Spleen (tissue), 11 donors: ENCODE results near the gene FBXO11. TPM values are rescaled to one million over a fixed set of nuclear protein-coding genes. Genes with fewer than 3 reads are reported as not detected.

Experiments
- DNase-seq: peaks from one replicate; pipeline ENCODE4 v3.0.0-alpha.2; 2020
- H3K27ac ChIP-seq, 8 donors: fragments of 200-600 bp; sonication (generic) in 7 of 8; 1 replicate in 4 of 8; 2 replicates in 4 of 8; pipeline versions ENCODE4 v1.5.0 to v1.8.0; 2016 to 2021; ENCODE audit warnings: inconsistent platforms in 4 of 8, mild to moderate bottlenecking in 4 of 8, moderate library complexity in 1 of 8
- H3K27me3 ChIP-seq, 7 donors: fragments of 200-600 bp; sonication (generic) in 6 of 7; replicated peaks in 1 of 7; 1 replicate in 4 of 7; 2 replicates in 3 of 7; pipeline versions ENCODE4 v1.5.0 to v1.8.0; 2016 to 2021; ENCODE audit warnings: inconsistent platforms in 3 of 7, mild to moderate bottlenecking in 1 of 7
- H3K36me3 ChIP-seq, 6 donors: fragments of 200-600 bp; sonication (generic) in 5 of 6; 1 replicate in 4 of 6; 2 replicates in 2 of 6; pipeline versions ENCODE4 v1.5.0 to v1.8.0; 2016 to 2021; ENCODE audit warnings: inconsistent platforms in 2 of 6
- H3K4me1 ChIP-seq, 6 donors: fragments of 200-600 bp; sonication (generic) in 5 of 6; 1 replicate in 3 of 6; 2 replicates in 3 of 6; pipeline versions ENCODE4 v1.5.0 to v1.8.0; 2016 to 2021; ENCODE audit warnings: inconsistent platforms in 3 of 6
- H3K4me3 ChIP-seq, 8 donors: fragments of 200-600 bp; sonication (generic) in 7 of 8; 1 replicate in 4 of 8; 2 replicates in 4 of 8; pipeline versions ENCODE4 v1.5.0 to v1.8.0; 2016 to 2021; ENCODE audit warnings: inconsistent platforms in 4 of 8, mild to moderate bottlenecking in 4 of 8, moderate library complexity in 2 of 8
- H3K9me3 ChIP-seq, 8 donors: fragments of 200-600 bp; sonication (generic) in 7 of 8; 1 replicate in 4 of 8; 2 replicates in 4 of 8; pipeline versions ENCODE4 v1.5.0 to v1.8.0; 2016 to 2021; ENCODE audit warnings: inconsistent platforms in 4 of 8
- POLR2A ChIP-seq, 3 donors: fragments of 450-650 bp; IDR thresholded peaks; one replicate each; pipeline ENCODE4 v1.5.1; 2017; ENCODE audit warnings: antibody characterized with exemption in 3 of 3, mild to moderate bottlenecking in 1 of 3
- POLR2AphosphoS5 ChIP-seq, 3 donors: sonication (generic); formaldehyde crosslinking; IDR thresholded peaks; one replicate each; pipeline ENCODE4 v1.5.1; 2017; ENCODE audit warnings: antibody characterized with exemption in 3 of 3
- WGBS, 5 donors: extraction: QIAGEN DNeasy Blood & Tissue Kit in 3 of 5; methylation state at CpG; one replicate each; pipeline versions ENCODE4 v1.1.5 to v1.1.7; 2013 to 2018; 5-methylcytosine and 5-hydroxymethylcytosine counted together
- intact Hi-C: fragments of 100-400 bp; cut with DNase I; formaldehyde crosslinking; loops from one replicate; pipeline ENCODE4 v1.15.0; 2023; ENCODE audit warnings: low total_unique reads
- polyA plus RNA-seq, 3 donors: library from polyadenylated mRNA; stranded (reverse); fragments of 200-250 nt; gene quantifications; one replicate each; pipeline ENCODE4 v1.2.1, GENCODE V29; 2013
- total RNA-seq, 7 donors: library from RNA; depleted of rRNA in 3 of 7; stranded (reverse); fragments of >200 nt in 3 of 7; fragmentation: NEBNext Ultra II Directional in 4 of 7; extraction: Animal tissue kit (Norgen Biotek cat#: 25700) in 4 of 7; gene quantifications; one replicate each; pipeline versions ENCODE4 v1.1.0 to v1.2.1, GENCODE V29; 2016 to 2021
- TF ChIP-seq, protein P1 (sequence below), 11 experiments: fragments of 200-600 bp in 7 of 11; fragments of 450-650 bp in 4 of 11; sonication (generic) in 4 of 11; IDR thresholded peaks in 8 of 11; conservative IDR thresholded peaks in 3 of 11; 1 replicate in 7 of 11; 2 replicates in 4 of 11; pipeline versions ENCODE4 v1.4.0 to v1.8.0; 2016 to 2021; ENCODE audit warnings: antibody characterized with exemption in 11 of 11, inconsistent platforms in 4 of 11, mild to moderate bottlenecking in 1 of 11
- donor health status: healthy with polysubstance abuse.
- donor health status: DM: no; HTN: no; CAD: no; lungs with moderate emphysema.
- donor health status: DM: no; HTN: no; CAD: no.
- donor health status: Bipolar disorder and iron deficiency.
- donor health status: healthy.
- donor health status: DM: no; HTN: no; CAD: no.
- donor health status: DM: yes; HTN: yes; CAD: no.

The FBXO11 gene
- total and polyA plus RNA-seq, 10 donors = 23.9 to 91.3 (median 72.6) TPM

GRCh38 chr2:47782381-47782670, 124.0 kb downstream of the FBXO11 start:
- Histone ChIP-seq H3K27ac (peak overlapping the region; percentile 57 to 96 (median 94)), H3K4me3 (peak overlapping the region; percentile 82 to 100 (median 98)), H3K9me3 (no peaks in the 10 kb centered on the region), H3K36me3 (no peaks in the 10 kb centered on the region), H3K27me3 (no peaks in the 10 kb centered on the region), H3K4me1 (peaks cover 7 to 46% (median 34%) of the 10 kb centered on the region in 6 donors)
- 3 to 13% (median 5%) methylated on average over 7 of the region's 7 CpGs for WGBS, 5 donors
- no peak for DNase-seq
- TF ChIP-seq, protein P1, sequence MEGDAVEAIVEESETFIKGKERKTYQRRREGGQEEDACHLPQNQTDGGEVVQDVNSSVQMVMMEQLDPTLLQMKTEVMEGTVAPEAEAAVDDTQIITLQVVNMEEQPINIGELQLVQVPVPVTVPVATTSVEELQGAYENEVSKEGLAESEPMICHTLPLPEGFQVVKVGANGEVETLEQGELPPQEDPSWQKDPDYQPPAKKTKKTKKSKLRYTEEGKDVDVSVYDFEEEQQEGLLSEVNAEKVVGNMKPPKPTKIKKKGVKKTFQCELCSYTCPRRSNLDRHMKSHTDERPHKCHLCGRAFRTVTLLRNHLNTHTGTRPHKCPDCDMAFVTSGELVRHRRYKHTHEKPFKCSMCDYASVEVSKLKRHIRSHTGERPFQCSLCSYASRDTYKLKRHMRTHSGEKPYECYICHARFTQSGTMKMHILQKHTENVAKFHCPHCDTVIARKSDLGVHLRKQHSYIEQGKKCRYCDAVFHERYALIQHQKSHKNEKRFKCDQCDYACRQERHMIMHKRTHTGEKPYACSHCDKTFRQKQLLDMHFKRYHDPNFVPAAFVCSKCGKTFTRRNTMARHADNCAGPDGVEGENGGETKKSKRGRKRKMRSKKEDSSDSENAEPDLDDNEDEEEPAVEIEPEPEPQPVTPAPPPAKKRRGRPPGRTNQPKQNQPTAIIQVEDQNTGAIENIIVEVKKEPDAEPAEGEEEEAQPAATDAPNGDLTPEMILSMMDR (IDR thresholded peaks at IDR 0.05 in 8 of 11, conservative IDR thresholded peaks at IDR 0.05 in 3 of 11) = no peak
- TF ChIP-seq POLR2A (IDR thresholded peaks at IDR 0.05) (no peak), POLR2AphosphoS5 (IDR thresholded peaks at IDR 0.05) (no peak)
- intact Hi-C loops = no loop called here

GRCh38 chr2:47779426-47779790, 126.9 kb downstream of the FBXO11 start:
- H3K27me3 ChIP-seq = no peaks in the 10 kb centered on the region
- WGBS, 5 donors = 75 to 87% (median 83%) methylated on average over 8 of the region's 8 CpGs
- no peak for DNase-seq
- H3K27ac ChIP-seq = no peak overlapping the region
- H3K36me3 ChIP-seq = no peaks in the 10 kb centered on the region
- intact Hi-C loops = no loop called here
- no peak overlapping the region for H3K4me3 ChIP-seq
- no peak for TF ChIP-seq POLR2AphosphoS5 (IDR thresholded peaks at IDR 0.05)
- no peak for TF ChIP-seq POLR2A (IDR thresholded peaks at IDR 0.05)
- TF ChIP-seq, protein P1 (IDR thresholded peaks at IDR 0.05 in 8 of 11, conservative IDR thresholded peaks at IDR 0.05 in 3 of 11) = no peak
- H3K4me1 ChIP-seq = peaks cover 0 to 16% (median 13%) of the 10 kb centered on the region in 6 donors
- H3K9me3 ChIP-seq = no peaks in the 10 kb centered on the region

DNA sequence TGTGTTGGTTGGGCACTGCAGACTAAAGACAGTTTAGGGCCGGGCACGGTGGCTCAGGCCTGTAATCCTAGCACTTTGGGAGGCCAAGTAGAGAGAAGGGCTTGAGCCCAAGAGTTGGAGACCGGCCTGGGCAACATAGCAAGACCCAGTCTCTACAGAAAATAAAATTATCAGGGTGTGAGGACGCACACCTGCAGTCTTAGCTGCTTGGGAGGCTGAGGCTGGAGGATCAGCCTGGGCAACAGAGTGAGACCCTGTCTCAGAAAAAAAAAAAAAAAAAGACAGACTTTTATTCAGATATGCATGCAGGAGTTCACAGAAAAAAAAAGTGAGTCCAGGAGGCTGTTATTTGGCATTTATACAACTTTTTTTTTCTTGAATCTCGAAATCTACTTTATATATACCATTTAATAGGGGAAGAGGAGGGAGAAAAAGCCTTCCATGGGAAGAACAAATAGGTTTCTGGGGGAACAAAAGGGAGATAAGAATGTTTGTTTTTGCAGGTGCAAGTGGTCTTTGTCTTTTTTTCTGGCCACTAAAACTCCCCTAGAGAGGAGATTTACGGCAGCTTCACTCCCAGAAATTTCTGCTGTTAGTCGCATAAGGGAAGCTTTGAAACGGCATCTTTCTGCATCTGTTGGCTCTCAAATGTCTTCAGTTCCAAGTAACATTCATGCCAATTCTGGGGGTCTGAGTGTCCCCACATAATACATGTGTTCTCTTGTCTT, 127.4 kb downstream of the FBXO11 start:
- H3K4me3 ChIP-seq = no peak overlapping the region
- H3K27ac ChIP-seq = no peak overlapping the region
- no peak for DNase-seq
- no peaks in the 10 kb centered on the region for H3K36me3 ChIP-seq
- peaks cover 0 to 11% (median 8%) of the 10 kb centered on the region in 6 donors for H3K4me1 ChIP-seq
- no peaks in the 10 kb centered on the region for H3K27me3 ChIP-seq
- TF ChIP-seq POLR2A (IDR thresholded peaks at IDR 0.05) = no peak
- TF ChIP-seq, protein P1 (IDR thresholded peaks at IDR 0.05 in 8 of 11, conservative IDR thresholded peaks at IDR 0.05 in 3 of 11) = no peak
- no peak for TF ChIP-seq POLR2AphosphoS5 (IDR thresholded peaks at IDR 0.05)
- intact Hi-C loops = no loop called here
- WGBS, 5 donors = 85 to 94% (median 90%) methylated on average over 8 of the region's 8 CpGs
- H3K9me3 ChIP-seq = no peaks in the 10 kb centered on the region

DNA sequence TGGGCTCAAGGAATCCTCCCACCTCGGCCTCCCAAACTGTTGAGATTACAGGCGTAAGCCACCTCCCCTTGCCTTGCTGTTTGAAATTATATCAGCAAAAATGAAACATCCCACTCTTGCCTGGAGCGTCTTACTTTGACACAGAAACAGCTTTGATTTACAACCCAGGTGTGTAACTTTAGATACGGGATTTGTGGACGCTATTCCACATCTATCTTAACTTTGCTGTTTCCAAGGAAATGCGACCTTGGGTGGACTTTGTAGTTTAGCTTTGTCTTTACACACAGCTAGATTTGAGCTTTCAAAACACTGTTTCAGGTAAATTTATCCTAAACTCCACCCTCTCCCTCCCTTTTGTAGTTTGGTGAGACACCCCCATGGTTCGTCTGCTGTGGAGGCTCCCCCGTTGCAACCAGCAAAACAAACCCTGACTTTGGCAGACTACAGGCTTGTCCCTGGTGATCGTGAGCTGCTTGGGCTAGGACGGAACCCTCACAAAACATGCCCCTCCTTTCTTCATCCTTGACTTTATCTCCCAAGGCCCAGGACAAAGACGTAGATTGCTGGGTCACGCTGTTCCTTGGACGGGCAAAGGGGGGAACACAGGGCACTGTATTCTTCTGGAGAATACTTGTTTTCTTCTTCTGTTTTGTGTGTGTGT, 128.9 kb downstream of the FBXO11 start:
- Histone ChIP-seq H3K4me1 (peaks cover 0 to 8% (median 7%) of the 10 kb centered on the region in 6 donors), H3K27me3 (no peaks in the 10 kb centered on the region), H3K9me3 (no peaks in the 10 kb centered on the region), H3K36me3 (no peaks in the 10 kb centered on the region), H3K27ac (no peak overlapping the region), H3K4me3 (no peak overlapping the region)
- TF ChIP-seq POLR2AphosphoS5 (IDR thresholded peaks at IDR 0.05) (no peak), POLR2A (IDR thresholded peaks at IDR 0.05) (no peak)
- TF ChIP-seq, protein P1 (IDR thresholded peaks at IDR 0.05 in 8 of 11, conservative IDR thresholded peaks at IDR 0.05 in 3 of 11) = no peak
- intact Hi-C loops = no loop called here
- 87 to 95% (median 91%) methylated on average over 13 of the region's 13 CpGs for WGBS, 5 donors
- no peak for DNase-seq
